OCI-LY3 (cell line): ENCODE data around the gene EHBP1.

Source experiments
- H2AFZ ChIP-seq: fragments of 200-600, 300-600 bp; shearing (Covaris generic); 2 replicates; pipeline ENCODE4 v1.6.0; 2014; ENCODE audit warnings: antibody characterized with exemption, low read depth, low read length
- H3K27ac ChIP-seq: fragments of 200-600, 300-600 bp; sonication (generic); 2 replicates; pipeline ENCODE4 v1.5.1; 2014; ENCODE audit warnings: mild to moderate bottlenecking, low read length, moderate library complexity, mixed read lengths
- H3K27me3 ChIP-seq: fragments of 200-600, 300-600 bp; sonication (generic); 2 replicates; pipeline ENCODE4 v1.6.1; 2014; ENCODE audit warnings: low read depth, low read length, mixed read lengths
- H3K36me3 ChIP-seq: fragments of 200-600, 300-600 bp; sonication (generic); replicated peaks from 2 replicates; pipeline ENCODE3; 2014; ENCODE audit warnings: low read depth, low read length, mixed read lengths
- H3K4me1 ChIP-seq: fragments of 300-600, 200-600 bp; sonication (generic); 2 replicates; pipeline ENCODE4 v1.6.1; 2014; ENCODE audit warnings: low read length, mixed read lengths
- H3K4me2 ChIP-seq: fragments of 200-600, 300-600 bp; sonication (generic); 2 replicates; pipeline ENCODE4 v1.6.1; 2014; ENCODE audit warnings: low read length, mixed read lengths
- H3K4me3 ChIP-seq: fragments of 300-600, 200-600 bp; sonication (generic); 2 replicates; pipeline ENCODE4 v1.5.1; 2014; ENCODE audit warnings: antibody characterized with exemption, mild to moderate bottlenecking, low read length, moderate library complexity
- H3K79me2 ChIP-seq: fragments of 300-600, 200-600 bp; shearing (Covaris generic); 2 replicates; pipeline ENCODE4 v1.6.1; 2014; ENCODE audit warnings: mild to moderate bottlenecking, low read length, mixed read lengths
- H3K9ac ChIP-seq: fragments of 300-600, 200-600 bp; shearing (Covaris generic); 2 replicates; pipeline ENCODE4 v1.6.0; 2014; ENCODE audit warnings: mild to moderate bottlenecking, low read length, moderate library complexity
- H3K9me3 ChIP-seq: fragments of 200-600, 300-600 bp; shearing (Covaris generic); 2 replicates; pipeline ENCODE4 v1.6.1; 2014; ENCODE audit warnings: low read length, mixed read lengths; ENCODE audit not compliant: insufficient read depth
- H4K20me1 ChIP-seq: fragments of 200-600, 300-600 bp; sonication (generic); 2 replicates; pipeline ENCODE4 v1.6.1; 2016; ENCODE audit warnings: low read length, mixed read lengths; ENCODE audit not compliant: insufficient read depth
- CTCF ChIP-seq: fragments of 200-600, 300-600 bp; sonication (generic); IDR thresholded peaks from 2 replicates; pipeline ENCODE4 v1.5.1; 2014; ENCODE audit warnings: antibody characterized with exemption, low read length, low read depth
- EZH2phosphoT487 ChIP-seq: fragments of 200-600 bp; shearing (Covaris generic); IDR thresholded peaks from 2 replicates; pipeline ENCODE4 v1.6.1; 2018; ENCODE audit warnings: antibody characterized with exemption, mixed run types, low read depth

The EHBP1 gene

DNA sequence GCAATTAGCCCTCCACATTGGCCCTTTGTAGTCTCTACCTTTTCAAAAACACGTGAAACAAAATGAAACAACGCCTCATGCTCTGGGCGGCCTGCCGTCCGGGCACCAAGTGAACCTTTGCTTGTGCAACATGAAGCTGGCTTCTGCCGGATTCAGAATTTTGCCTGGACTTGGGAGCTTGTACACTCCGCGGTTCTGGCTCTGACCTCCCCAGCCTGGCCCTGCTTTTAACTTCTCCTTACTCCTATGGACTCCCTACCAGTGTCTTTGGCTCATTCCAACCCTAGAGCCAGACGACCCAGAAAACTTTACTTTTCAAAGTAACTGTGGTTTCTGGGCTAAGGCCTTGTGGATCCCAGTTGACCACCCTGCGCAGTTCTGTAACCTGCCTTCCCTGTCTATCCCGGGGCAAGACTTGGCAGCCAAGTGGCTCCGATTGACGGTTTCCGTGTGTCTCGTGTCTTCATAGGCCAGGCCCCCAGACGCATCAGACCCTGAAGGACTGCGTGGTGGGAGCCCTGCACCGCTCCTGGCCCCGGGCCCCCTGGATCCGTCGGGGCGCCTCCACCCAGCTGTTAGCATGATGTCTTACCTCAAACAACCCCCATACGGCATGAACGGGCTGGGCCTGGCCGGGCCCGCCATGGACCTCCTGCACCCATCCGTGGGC is 347.0 kb downstream of the EHBP1 start:
- Histone ChIP-seq H3K27ac (no peak overlapping the region), H3K4me1 (peaks cover 5% of the 10 kb centered on the region), H4K20me1 (no peaks in the 10 kb centered on the region), H3K9me3 (no peaks in the 10 kb centered on the region), H3K4me2 (no peak overlapping the region), H3K4me3 (no peak overlapping the region), H2AFZ (no peak overlapping the region), H3K9ac (no peak overlapping the region), H3K36me3 (peaks cover 13% of the 10 kb centered on the region), H3K27me3 (no peaks in the 10 kb centered on the region), H3K79me2 (no peaks in the 10 kb centered on the region)
- no peak for TF ChIP-seq CTCF

DNA sequence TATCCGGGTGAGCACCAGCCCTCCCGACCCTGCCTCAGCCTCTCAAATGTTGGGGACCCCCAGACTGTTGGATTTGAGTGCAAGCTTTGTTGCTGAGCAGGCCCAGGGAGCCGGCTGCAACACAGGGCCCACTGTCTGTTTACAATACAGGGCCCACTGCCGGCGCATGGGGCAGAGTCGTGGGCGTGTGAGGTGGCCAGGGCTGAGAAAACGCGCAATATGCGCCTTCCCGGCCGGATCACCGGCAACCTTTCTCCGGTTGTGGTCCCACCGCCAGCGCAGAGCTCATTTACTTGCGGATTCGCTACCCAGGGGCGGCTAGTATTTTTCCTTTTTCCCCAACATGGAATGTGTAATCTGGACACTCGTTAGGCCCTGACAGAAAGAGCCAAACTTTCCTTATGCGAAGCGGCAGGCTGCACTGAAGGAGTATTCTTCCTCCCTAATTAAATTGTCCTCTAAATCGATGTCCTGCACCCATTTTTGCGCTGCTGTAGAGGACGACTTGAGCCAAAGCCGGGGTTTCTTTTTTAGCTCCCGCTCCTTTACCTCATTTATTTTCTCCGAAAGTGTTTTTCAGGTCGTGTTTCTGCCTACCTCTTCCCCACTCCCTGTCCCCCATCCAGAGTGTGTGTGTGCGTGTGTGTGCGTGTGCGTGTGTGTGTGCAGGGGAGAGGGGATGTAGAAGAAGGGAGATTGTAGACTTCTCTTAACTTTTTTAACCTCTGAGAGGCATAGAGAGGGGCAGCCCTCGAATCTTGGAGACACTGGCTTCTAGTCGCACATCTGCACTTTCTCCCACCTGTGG is 347.8 kb downstream of the EHBP1 start:
- no peak overlapping the region for H3K27ac ChIP-seq
- no peaks in the 10 kb centered on the region for H4K20me1 ChIP-seq
- H3K4me2 ChIP-seq = no peak overlapping the region
- no peaks in the 10 kb centered on the region for H3K79me2 ChIP-seq
- H3K27me3 ChIP-seq = no peaks in the 10 kb centered on the region
- H3K4me3 ChIP-seq = no peak overlapping the region
- no peaks in the 10 kb centered on the region for H3K9me3 ChIP-seq
- no peak overlapping the region for H2AFZ ChIP-seq
- TF ChIP-seq CTCF (no peak), EZH2phosphoT487 (no peak)
- peaks cover 13% of the 10 kb centered on the region for H3K36me3 ChIP-seq
- H3K4me1 ChIP-seq = peaks cover 5% of the 10 kb centered on the region
- H3K9ac ChIP-seq = no peak overlapping the region

DNA sequence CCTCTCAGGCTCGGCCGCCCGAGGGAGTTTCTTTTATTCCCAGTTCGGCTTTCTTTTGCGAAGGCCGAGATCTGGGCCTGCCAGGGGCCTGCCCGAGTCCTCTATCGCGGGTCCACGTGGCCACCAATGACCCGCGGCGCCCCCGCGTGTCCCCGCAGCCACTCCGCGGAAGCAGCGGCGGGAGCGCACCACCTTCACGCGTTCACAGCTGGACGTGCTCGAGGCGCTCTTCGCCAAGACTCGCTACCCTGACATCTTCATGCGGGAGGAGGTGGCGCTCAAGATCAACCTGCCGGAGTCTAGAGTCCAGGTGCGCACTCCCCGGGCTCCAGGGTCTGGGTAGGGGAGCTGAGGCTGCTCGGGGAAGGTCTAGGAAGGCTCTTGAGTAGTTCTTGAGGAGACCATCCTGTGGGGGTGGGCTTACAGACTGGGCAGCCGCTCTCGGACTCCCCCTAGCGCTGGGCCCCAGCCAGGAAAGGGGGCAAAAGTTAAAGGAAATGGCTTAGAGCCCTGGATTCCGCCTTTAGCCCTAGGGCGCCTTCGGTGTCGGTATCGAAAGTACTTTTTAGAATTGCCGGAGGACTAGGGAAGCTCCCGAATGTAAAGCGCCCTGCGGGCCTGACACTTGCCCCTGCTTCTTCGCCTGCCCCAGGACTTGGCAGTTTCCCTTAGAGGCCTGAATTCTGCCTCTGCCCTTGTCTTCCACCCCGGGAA is 348.5 kb downstream of the EHBP1 start:
- Histone ChIP-seq H4K20me1 (no peaks in the 10 kb centered on the region), H3K4me1 (peaks cover 5% of the 10 kb centered on the region), H3K79me2 (no peaks in the 10 kb centered on the region), H3K9ac (no peak overlapping the region), H2AFZ (no peak overlapping the region), H3K27me3 (no peaks in the 10 kb centered on the region), H3K4me2 (no peak overlapping the region), H3K9me3 (no peaks in the 10 kb centered on the region), H3K4me3 (no peak overlapping the region), H3K36me3 (peaks cover 13% of the 10 kb centered on the region), H3K27ac (no peak overlapping the region)
- no peak for TF ChIP-seq EZH2phosphoT487
- no peak for TF ChIP-seq CTCF

DNA sequence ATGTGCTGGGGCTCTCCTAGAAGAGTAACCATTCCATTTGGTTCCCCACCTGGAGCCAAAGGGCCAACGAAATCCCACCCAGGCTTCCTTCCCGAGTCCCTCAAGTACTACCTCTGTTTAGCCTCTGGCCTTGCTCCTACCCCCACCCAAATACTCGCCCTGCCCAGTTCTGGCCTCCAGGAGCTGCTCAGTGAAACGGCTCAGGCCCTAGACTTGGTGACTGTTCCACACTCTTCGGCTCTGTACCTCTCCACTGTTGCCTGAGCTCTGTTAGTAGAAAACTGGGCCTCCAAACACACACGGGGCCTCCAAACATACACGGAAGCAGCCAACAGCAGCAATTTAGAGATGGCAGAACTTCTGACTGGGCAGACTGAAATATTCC is 349.3 kb downstream of the EHBP1 start:
- Histone ChIP-seq H3K9me3 (no peaks in the 10 kb centered on the region), H3K27me3 (no peaks in the 10 kb centered on the region), H4K20me1 (no peaks in the 10 kb centered on the region), H3K4me2 (no peak overlapping the region), H3K4me1 (no peaks in the 10 kb centered on the region; the same call in 1 of the 2 replicates), H3K36me3 (peaks cover 13% of the 10 kb centered on the region), H3K9ac (no peak overlapping the region), H2AFZ (no peak overlapping the region), H3K27ac (no peak overlapping the region), H3K4me3 (no peak overlapping the region), H3K79me2 (no peaks in the 10 kb centered on the region)
- TF ChIP-seq CTCF (no peak), EZH2phosphoT487 (no peak)
